ENCODE data around the gene CCDC92.

- no peak for TF ChIP-seq CTCF (IDR thresholded peaks at IDR 0.05; ENCODE audit: poor library complexity, severe bottlenecking)
- TF ChIP-seq EZH2 (IDR thresholded peaks at IDR 0.05; ENCODE audit: borderline replicate concordance, insufficient read depth, low read length, poor library complexity, severe bottlenecking): no peak
- TF ChIP-seq REST (IDR thresholded peaks at IDR 0.05; ENCODE audit: borderline replicate concordance): no peak
- no peak for TF ChIP-seq TAF1 (IDR thresholded peaks at IDR 0.05; ENCODE audit: low read depth)
- TF ChIP-seq RAD21 (conservative IDR thresholded peaks at IDR 0.05): no peak
Measured at GRCh38 chr12:123897221-123897620, 75.4 kb downstream of the CCDC92 start.
